Stimulated activated naive CD4-positive, alpha-beta T cell treated with Interleukin-2 at 50 U/mL for 16 hours (primary cell): Measurements from ENCODE around the gene YRDC.
A peak's percentile ranks its signal among the peaks of the same experiment; 100 is the strongest.

Experiments used
- DNase-seq: peaks from one replicate; lab custom pipeline; 2025; lab: John Stamatoyannopoulos, UW

The YRDC gene

DNA sequence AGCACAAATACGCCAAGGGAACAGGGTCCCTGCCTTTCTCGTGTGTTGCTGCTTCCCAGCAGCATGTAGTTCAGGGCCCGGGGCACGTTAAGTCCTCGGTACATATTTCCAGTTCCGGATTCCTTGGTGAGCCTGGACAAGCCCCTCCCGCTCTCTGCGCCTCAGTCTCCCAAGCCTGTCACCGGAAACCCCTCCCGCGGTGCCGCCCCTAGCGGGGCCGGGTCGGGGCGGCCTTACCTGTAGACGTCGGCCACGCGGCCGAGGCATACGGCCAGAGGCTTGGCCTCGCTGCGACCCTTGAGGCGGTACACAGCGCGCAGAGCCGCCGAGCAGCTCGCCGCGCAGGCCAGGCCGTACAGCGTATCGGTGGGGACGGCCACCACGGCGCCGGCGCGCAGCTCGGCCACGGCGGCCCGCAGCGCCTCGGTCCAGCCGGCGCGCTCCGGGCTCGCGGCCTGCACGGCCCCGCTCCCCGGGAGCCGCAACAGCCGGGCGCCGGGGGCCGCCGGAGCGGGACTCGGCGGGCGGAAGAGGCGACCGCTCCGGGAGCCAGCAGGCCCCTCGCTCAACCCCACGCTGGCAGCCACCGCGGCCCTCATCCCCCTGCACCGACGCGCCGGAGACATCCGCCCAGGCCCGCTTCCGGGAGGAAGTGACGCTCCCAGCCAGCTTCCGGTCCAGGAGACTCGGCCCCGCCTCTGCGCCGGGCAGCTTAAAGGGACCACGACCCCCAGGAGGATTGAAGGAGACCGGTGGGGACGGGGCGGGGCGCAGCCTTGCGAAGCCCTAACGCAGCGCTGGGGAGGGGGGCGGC is at the start of gene YRDC, which contains the start of gene C1orf122:
Gene YRDC (minus strand): TSS at position 654 of the 814 bp plus-strand sequence. CDS start 28 bp downstream, at position 626.
Gene C1orf122 (plus strand): TSS at position 236 of the 814 bp plus-strand sequence. CDS start 615 bp downstream, outside the sequence.
- peak; percentile 92 for DNase-seq

DNA sequence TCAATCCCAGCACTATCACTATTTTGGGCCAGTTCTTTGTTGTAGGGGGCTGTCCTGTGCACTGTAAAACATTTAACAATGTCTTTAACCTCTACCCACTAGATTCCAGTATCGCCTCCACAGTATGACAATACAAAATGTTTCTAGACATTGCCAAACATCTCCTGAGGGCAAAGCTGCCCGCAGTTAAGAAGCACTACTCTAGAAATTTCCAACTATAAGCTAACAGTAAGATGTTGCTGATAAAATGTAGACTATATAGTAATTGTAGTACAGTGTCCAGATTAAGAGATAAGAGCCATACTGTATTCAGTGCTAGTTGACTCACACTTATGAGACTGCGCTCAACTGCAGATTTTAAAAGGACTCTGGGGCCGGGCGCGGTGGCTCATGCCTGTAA is 46.4 kb upstream of the YRDC start:
- DNase-seq: no peak

GRCh38 chr1:37853157-37853556 is 45.1 kb upstream of the YRDC start:
- no peak for DNase-seq

DNA sequence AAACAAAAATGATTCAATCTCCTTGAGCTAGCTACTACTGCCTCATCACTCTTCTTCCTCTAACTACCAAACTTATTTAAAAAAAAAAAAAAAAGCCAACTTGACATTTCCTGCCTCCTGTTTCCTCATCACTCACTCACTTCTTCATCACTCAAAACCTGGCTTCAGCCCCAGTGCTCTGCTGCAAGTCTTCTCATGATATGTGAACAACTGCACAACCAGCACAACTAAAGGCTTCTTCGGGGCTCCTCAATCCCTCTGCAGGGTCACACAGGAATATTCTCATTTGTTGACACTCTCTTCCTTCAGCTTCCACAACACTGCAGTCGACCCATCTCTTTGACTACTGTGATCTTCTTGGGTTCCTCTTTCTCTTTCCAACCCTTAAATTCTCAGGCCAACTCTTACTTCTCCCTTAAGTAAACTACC is 43.8 kb upstream of the YRDC start:
- DNase-seq: no peak

- DNase-seq: no peak
Observed at GRCh38 chr1:37851262-37851661, 43.3 kb upstream of the YRDC start.

GRCh38 chr1:37850352-37850955 is 42.4 kb upstream of the YRDC start:
- no peak for DNase-seq

- no peak for DNase-seq
Observed at GRCh38 chr1:37849480-37849879, 41.5 kb upstream of the YRDC start.

DNA sequence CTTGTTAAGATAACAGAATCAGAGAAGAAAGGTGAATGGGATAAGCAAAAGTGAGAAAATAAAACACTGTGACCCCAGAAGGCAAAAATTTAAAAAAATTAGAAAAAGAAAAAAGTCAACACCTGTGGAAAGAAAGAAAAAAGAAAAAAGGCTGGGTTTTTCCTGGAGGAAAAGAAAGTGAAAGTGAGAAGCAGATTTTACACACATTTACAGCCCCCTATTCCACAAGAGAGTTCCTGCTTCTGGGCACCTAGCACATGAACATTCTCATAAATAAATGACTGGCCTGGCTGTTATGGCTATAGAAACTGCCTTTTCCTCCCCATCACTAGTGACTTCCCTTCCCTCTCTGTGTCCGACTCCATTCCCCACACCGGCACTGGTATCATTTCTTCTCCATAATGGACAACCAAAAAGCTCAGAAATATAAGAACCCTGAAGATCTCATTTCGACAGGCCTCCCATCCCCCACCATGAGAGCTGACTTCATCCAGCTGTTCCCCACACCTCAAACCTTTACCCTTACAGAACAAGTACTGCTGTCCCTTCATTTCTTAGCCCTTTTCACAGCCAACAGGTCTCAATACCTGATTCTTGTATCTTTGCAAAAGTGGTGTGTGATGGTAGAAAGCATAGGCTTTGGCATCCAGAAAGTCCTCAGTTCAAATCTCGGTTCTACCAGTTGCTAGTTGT is 38.8 kb upstream of the YRDC start:
- no peak for DNase-seq

- no peak for DNase-seq
Observed at GRCh38 chr1:37845786-37846185, 37.8 kb upstream of the YRDC start.

- no peak for DNase-seq
Observed at GRCh38 chr1:37845049-37845646, 37.1 kb upstream of the YRDC start.

DNA sequence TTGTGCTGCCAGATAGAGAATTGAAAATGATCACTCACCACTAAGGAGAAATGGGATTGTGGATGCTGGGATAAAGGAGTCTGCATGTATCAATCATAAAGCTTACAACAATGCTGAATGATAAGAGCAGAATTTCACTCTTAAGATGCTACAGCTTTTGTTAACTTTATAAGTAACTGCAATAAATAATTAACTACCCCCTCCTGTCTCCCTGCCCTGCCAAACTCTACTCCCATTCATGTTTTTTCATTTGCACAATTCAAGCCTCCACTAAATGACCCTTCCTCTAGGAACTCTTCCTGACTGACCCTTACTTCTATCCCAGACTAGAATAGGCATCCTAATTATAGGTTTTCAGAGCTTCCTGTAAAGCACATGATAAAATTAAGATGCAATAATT is 36.5 kb upstream of the YRDC start:
- no peak for DNase-seq

GRCh38 chr1:37841652-37842051 is 33.6 kb upstream of the YRDC start:
- DNase-seq: no peak

- DNase-seq: no peak
Observed at GRCh38 chr1:37840711-37841110, 32.7 kb upstream of the YRDC start.

GRCh38 chr1:37839676-37840075 is 31.7 kb upstream of the YRDC start:
- DNase-seq: no peak

DNA sequence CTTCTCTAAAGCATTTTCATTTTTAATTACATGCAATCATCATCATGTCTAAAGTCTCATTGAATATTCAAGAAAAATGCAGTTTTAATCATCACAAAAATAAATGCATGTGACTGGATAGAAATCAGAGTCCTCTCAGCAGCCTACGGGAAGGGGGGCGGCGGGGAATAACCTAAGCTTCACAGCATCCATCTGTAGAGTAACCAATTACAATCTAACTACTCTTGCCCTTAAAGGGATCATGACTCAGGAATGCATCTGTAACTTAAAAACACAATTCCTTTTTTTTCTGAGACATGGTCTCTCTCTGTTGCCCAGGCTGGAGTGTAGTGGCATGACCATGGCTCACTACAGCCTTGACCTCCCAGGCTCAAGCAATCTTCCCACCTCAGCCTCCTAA is 28.8 kb upstream of the YRDC start:
- no peak for DNase-seq

- no peak for DNase-seq
Observed at GRCh38 chr1:37831809-37832208, 23.8 kb upstream of the YRDC start.

- DNase-seq: no peak
Observed at GRCh38 chr1:37831109-37831508, 23.1 kb upstream of the YRDC start.

GRCh38 chr1:37828410-37829074 is 20.5 kb upstream of the YRDC start:
- no peak for DNase-seq

DNA sequence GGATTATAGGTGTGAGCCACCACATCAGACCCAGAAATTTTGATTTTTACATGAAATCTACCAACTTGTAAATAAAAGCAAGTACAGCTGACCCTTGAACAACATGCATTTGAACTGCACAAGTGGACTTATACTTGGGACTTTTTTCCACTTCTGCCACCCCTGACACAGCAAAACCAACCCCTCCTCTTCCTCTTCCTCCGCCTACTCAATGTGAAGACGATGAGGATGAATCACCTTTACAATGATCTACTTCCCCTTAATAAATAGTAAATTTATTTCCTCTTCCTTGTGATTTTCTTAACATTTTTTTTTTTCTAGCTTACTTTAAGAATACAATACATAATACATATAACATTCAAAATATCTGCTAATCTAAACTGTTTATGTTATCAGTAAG is 17.5 kb upstream of the YRDC start:
- DNase-seq: no peak

- no peak for DNase-seq
Observed at GRCh38 chr1:37824001-37824400, 16.0 kb upstream of the YRDC start.

DNA sequence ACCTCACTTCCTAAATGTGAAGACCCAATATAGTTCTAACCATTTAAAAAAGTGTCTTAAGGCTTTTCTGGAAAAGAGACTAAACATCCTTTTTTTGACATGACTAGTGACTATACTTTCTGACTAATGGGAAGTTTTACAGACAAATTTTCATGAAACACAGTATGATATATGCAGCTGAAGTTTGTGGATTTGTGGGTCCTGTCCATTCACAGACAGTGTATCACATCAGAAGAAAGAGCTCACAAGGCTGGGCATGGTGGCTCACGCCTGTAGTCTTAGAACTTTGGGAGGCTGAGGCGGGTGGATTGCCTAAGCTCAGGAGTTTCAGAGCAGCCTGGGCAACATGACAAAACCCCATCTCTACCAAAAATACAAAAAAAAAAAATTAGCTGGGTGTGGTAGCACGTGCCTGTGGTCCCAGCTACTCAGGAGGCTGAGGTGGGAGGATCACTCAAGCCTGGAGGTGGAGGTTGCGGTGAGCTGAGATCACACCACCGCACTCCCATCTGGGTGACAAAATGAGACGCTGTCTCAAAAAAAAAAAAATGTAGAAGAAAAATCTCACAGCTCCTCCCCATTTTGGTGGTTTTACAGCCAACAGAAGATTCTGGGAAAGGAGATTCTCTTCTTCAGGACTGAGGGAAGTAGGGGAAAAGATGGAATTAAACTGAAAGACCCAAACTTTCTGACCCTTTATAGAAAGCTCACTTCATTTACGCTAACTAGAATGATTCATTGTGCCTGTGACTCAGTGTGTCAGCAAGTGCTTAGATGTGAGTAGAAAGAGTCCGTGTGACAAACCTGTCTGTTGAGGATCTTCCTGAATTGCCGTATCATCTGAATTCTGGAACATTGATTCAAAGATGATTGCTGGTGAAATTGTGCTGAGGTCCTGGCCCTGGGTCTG is 15.2 kb upstream of the YRDC start:
- no peak for DNase-seq
